ENCODE measurements around the gene MLIP.

DNA sequence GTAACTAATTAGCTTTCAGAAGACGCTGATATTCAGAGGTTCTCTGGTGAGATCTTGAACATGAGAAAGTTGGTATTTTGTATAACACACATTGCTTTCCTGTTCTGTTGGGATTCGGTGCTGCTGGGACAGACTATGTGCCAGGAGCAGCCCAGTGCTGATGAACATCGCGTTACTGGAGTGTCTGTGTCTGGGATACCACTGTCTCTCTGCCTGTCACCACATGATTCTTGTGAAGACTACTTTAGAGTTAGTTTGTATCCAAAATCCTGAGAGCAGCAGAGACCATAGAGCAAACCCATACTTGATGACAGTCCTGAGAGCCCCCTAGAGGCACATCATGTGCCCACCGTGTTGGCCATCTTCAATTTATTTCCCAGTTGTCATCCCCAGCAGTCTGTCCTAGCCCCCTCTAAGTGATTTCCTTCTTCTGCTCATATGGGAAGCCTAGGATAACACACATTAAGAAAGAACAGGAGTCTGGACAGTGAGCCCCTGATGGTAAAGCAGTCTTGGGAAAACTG is 155.2 kb downstream of the MLIP start:
- TF ChIP-seq, protein P1, sequence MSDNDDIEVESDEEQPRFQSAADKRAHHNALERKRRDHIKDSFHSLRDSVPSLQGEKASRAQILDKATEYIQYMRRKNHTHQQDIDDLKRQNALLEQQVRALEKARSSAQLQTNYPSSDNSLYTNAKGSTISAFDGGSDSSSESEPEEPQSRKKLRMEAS (IDR thresholded peaks at IDR 0.05; ENCODE audit: low read depth, low read length), result no peak
- TF ChIP-seq, protein P2, sequence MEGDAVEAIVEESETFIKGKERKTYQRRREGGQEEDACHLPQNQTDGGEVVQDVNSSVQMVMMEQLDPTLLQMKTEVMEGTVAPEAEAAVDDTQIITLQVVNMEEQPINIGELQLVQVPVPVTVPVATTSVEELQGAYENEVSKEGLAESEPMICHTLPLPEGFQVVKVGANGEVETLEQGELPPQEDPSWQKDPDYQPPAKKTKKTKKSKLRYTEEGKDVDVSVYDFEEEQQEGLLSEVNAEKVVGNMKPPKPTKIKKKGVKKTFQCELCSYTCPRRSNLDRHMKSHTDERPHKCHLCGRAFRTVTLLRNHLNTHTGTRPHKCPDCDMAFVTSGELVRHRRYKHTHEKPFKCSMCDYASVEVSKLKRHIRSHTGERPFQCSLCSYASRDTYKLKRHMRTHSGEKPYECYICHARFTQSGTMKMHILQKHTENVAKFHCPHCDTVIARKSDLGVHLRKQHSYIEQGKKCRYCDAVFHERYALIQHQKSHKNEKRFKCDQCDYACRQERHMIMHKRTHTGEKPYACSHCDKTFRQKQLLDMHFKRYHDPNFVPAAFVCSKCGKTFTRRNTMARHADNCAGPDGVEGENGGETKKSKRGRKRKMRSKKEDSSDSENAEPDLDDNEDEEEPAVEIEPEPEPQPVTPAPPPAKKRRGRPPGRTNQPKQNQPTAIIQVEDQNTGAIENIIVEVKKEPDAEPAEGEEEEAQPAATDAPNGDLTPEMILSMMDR (IDR thresholded peaks at IDR 0.05; ENCODE audit: low read depth, low read length), result no peak
